Endometrial microvascular endothelial cells (primary cell): ENCODE results near the gene AURKAIP1. TPM values are rescaled to one million over a fixed set of nuclear protein-coding genes. Genes with fewer than 3 reads are reported as not detected.

ENCODE experiments used
- in situ Hi-C: cut with HindIII; loops from 2 replicates; pipeline ENCODE4 v1.10.0; 2017; ENCODE audit warnings: low sequenced_read_pairs, low pct_unique_long_range_greater_than_20kb; ENCODE audit errors: inconsistent ontology term
- total RNA-seq: library from RNA; depleted of rRNA; stranded (reverse); fragments of >200 nt; gene quantifications from one replicate; pipeline ENCODE4 v1.2.3, GENCODE V29; 2015; ENCODE audit errors: inconsistent ontology term

Gene AURKAIP1
- total RNA-seq, 1 donor from 2014 or later: 153 TPM

- in situ Hi-C loops: no loop called here
These were observed 34.0 kb downstream of the AURKAIP1 start for GRCh38 chr1:1340791-1341548.

- in situ Hi-C loops: no loop called here
These were observed 34.8 kb downstream of the AURKAIP1 start for GRCh38 chr1:1340185-1340584.

- in situ Hi-C loops: no loop called here
These were observed 36.7 kb downstream of the AURKAIP1 start for GRCh38 chr1:1338278-1338677.

- in situ Hi-C loops: no loop called here
These were observed 37.2 kb downstream of the AURKAIP1 start for GRCh38 chr1:1337793-1338147.

GRCh38 chr1:1336931-1337792 lies 37.8 kb downstream of the AURKAIP1 start:
- in situ Hi-C loops: no loop called here

- in situ Hi-C loops: no loop called here
These were observed 38.6 kb downstream of the AURKAIP1 start for GRCh38 chr1:1336446-1336845.

GRCh38 chr1:1335792-1336248 lies 39.2 kb downstream of the AURKAIP1 start:
- in situ Hi-C loops: no loop called here

GRCh38 chr1:1335283-1335682 lies 39.7 kb downstream of the AURKAIP1 start:
- in situ Hi-C loops: no loop called here

- in situ Hi-C loops: no loop called here
These were observed 40.2 kb downstream of the AURKAIP1 start for GRCh38 chr1:1334835-1335234.

GRCh38 chr1:1333551-1334241 lies 41.3 kb downstream of the AURKAIP1 start:
- in situ Hi-C loops: no loop called here

- in situ Hi-C loops: no loop called here
These were observed 42.1 kb downstream of the AURKAIP1 start for GRCh38 chr1:1332774-1333480.

- in situ Hi-C loops: no loop called here
These were observed 42.8 kb downstream of the AURKAIP1 start for GRCh38 chr1:1332031-1332755.

GRCh38 chr1:1331068-1331965 lies 43.7 kb downstream of the AURKAIP1 start, which contains the start of gene TAS1R3:
TAS1R3 (plus strand) TSS chr1:1331280; CDS start chr1:1331346, 66 bp downstream.
- in situ Hi-C loops: no loop called here

GRCh38 chr1:1330366-1331067 lies 44.5 kb downstream of the AURKAIP1 start:
- in situ Hi-C loops: no loop called here

GRCh38 chr1:1329304-1330210 lies 45.5 kb downstream of the AURKAIP1 start:
- in situ Hi-C loops: no loop called here

- in situ Hi-C loops: no loop called here
These were observed 46.8 kb downstream of the AURKAIP1 start for GRCh38 chr1:1328254-1328653.
